Omental fat pad (tissue), 4 donors: ENCODE data around the gene CYB5R3. TPM values are rescaled to one million over a fixed set of nuclear protein-coding genes. Genes with fewer than 3 reads are reported as not detected.
"Not testable (repeated sequence)": the region's sequence is repeated elsewhere in the genome, so short reads cannot be mapped to it uniquely, and the experiment has no call there.

ENCODE experiments used
- ATAC-seq: fragments of 150-250 bp; one replicate; pipeline ENCODE4 v1.9.1; 2016; ENCODE audit warnings: mild to moderate bottlenecking, moderate library complexity; ENCODE audit not compliant: low FRiP score
- DNase-seq: peaks from one replicate; pipeline ENCODE4 v3.0.0-alpha.2; 2019; ENCODE audit warnings: low spot score
- total RNA-seq, 4 donors: library from RNA; depleted of rRNA; stranded (reverse); fragments of >200 nt; gene quantifications; one replicate each; pipeline ENCODE4 v1.1.0, GENCODE V29; 2016
- TF ChIP-seq, protein P1 (sequence below), 3 donors: fragments of 450-650 bp; IDR thresholded peaks; one replicate each; pipeline ENCODE4 v1.5.1; 2016 to 2017; ENCODE audit warnings: antibody characterized with exemption in 3 of 3, mild to moderate bottlenecking in 3 of 3, moderate library complexity in 2 of 3

Gene CYB5R3
- total RNA-seq, 4 donors from 2014 or later, result 125 to 212 (median 152) TPM

DNA sequence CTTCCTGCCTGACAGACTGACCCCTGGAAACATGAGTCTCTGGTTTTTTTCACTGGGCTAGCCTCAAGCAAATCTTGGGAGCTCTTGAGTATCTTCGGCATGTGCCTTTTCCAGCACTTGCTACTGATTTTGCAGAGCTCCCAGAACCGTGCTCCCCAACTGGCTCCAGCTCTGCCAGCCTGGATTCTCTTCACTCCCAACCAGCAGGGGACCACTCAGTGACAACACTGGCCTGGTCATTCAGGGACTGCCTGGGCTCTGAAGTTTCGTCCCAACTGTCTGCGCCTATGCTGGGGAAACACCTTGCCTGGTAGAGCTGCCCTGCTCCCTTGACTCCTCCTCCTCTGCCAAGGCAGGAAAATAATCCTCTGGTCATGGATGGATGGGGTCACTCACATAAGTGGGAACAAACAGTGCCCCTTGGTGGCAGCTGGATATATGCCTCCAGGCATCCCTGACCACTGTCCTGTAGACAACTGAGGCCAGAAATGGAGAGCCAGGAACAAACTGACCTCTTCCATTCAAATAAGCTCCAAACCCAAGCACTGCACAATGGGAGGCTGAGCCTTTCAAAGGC, 64.7 kb downstream of the CYB5R3 start:
- DNase-seq (no peak), ATAC-seq (no peak)
- TF ChIP-seq, protein P1, sequence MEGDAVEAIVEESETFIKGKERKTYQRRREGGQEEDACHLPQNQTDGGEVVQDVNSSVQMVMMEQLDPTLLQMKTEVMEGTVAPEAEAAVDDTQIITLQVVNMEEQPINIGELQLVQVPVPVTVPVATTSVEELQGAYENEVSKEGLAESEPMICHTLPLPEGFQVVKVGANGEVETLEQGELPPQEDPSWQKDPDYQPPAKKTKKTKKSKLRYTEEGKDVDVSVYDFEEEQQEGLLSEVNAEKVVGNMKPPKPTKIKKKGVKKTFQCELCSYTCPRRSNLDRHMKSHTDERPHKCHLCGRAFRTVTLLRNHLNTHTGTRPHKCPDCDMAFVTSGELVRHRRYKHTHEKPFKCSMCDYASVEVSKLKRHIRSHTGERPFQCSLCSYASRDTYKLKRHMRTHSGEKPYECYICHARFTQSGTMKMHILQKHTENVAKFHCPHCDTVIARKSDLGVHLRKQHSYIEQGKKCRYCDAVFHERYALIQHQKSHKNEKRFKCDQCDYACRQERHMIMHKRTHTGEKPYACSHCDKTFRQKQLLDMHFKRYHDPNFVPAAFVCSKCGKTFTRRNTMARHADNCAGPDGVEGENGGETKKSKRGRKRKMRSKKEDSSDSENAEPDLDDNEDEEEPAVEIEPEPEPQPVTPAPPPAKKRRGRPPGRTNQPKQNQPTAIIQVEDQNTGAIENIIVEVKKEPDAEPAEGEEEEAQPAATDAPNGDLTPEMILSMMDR (IDR thresholded peaks at IDR 0.05), result no peak

DNA sequence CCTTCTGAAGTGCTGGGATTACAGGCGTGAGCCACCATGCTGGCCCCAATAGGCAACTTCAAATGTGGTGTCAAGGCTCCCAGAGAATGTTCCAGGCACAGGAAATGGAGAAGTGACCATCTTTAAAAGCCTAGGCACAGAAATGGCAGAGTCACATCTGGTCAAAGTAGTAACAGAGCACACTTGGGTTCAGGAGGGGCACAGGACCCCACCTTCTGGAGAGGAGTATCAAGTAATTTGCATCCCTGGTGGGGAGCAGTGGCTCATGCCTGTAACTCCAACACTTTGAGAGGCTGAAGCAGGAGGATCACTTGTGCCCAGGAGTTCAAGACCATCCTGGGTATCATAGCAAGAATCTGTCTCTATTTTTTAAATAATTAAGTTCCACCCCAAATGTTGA, 66.2 kb downstream of the CYB5R3 start:
- DNase-seq (no peak), ATAC-seq (no peak)
- TF ChIP-seq, protein P1 (IDR thresholded peaks at IDR 0.05), result no peak

DNA sequence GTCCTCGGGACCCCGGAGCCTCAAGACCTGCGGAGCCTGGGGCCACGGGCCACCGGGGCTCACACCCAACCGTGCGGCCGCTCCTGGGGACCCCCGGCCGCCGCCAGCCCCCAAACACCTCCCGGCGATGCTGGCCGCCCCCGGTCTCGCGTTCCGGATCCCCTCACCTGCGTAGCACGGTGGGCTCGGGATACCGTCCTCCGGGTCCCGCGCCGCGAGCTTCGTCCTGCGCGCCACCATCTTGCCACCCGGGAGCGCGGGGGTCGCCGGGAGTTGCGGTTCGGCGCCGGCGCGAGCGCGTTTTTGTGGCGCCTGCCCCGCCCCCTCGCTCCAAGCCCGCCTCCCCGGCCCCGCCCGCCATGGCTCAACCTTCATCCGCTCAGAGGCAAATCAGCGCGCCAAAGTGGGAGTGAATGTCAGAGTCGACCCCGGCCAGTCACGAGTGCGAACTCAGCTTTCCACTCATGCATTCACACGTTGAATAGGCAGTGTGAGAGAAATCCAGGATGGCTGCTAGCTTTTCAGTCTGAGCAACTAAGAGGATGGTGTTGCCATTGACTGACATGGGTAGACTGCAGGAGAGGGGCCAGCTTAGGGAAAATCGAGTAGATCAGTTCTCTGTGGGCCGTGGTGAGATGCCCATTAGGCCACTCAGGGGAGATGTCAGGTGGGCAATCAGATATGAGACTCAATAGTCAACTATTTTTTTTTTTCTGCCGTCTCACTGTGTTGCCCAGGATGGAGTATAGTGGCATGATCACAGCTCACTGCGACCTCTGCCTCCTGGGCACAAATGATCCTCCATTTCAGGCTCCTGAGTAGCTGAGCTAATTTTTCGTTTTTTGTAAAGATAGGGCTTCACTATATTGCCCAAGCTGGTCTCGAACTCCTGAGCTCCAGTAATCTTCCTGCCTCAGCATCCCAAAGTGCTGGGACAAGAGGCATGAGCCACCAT, 67.2 kb downstream of the CYB5R3 start:
- TF ChIP-seq, protein P1 (IDR thresholded peaks at IDR 0.05), result no peak
- ATAC-seq (peak; percentile 72), DNase-seq (peak; percentile 69)

DNA sequence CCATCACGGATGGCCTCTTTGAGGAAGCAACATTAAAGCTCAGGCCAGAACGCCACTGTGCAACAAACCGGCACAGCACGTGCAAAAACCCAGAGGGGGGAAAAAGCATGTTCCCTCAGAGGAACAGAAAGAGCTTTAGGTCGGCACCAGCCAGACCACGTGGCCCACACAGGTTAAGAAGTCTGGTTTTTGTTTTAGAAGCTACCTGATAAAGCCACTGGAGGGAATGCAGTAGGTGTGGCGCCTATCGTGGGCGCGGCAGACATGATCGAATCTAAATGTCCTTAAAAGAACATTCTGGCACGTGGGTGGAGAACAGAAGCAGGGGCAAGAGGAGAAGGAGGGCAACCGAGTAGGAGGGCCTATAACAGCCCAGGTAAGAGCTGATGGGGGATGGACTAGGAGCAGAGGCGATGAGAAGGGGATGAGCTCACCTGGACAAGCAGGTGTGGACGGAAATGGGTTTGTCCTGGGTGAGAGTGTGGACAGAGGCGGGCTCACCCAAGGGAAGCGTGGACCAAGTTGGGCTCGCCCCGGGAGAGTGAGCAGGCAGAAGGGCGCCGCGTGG, 67.9 kb downstream of the CYB5R3 start:
- ATAC-seq, DNase-seq: not testable (repeated sequence)

DNA sequence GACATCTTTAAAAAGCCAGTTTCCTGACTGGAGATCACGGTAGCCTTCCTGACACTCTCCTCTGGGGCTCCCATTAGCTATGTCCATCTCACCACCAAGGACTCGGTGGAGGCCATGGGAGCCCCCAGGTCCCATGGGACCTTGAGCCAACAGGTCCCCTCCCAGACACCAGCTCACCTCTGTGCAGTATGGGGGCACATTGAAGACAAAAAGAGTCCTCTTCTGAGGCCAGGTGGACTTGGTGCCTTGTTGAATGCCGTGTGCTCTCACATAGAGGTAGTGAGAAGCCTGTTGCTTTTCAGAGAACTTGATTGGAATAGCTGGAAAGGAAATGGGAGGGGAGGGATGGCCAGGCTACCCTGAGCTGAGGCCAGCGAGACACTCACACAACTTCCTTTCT, 69.2 kb downstream of the CYB5R3 start:
- DNase-seq, ATAC-seq: not testable (repeated sequence)

DNA sequence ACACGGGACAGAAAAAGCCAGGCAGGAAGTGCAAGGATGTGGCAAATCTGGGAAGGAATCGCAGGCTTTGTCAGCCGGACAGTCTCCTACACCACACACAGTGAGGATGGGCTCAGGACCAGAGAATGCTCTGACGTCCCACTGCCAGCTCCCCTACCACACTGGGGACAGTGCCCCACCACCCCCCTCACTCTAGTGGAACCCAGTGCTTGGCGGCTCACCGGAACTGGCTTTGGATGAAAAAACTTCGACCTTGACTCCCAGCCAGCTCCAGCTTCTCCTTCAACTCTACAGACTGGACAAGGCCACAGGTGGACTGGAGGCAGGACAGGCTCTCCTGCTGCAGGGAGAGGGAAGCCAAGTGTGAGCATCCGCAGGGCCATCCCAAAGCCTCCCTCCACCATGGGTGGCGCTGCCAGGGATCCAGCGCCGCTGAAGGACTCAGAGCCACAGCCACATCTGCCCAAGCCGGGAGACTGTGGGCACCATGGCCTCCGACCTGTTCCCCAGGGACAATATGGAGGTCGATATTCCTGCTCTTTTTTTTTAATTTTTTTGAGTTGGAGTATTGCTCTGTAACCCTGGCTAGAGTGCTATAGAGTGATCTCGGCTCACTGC, 71.5 kb downstream of the CYB5R3 start:
- TF ChIP-seq, protein P1 (IDR thresholded peaks at IDR 0.05), result no peak
- ATAC-seq (no peak), DNase-seq (no peak)

DNA sequence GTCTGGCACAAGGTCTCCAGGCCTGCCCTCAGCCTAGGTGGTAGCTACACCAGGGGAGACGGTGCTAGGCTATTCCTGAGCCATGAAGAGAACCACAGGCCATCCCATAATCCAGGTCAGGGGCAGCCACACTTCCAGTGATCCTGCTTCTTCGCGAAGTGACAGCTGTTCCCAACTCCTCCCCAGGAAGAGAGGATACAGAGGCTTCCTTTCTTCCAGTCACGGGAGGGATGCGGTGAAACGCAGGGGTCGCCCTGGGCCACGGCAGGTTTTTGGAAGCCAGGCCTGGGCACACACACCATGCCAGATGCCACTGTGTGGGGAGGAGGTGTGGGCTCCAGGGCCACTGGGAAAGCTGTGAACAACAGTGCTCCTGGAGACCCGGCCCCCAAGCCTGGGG, 72.1 kb downstream of the CYB5R3 start:
- not testable (repeated sequence) for DNase-seq, ATAC-seq

DNA sequence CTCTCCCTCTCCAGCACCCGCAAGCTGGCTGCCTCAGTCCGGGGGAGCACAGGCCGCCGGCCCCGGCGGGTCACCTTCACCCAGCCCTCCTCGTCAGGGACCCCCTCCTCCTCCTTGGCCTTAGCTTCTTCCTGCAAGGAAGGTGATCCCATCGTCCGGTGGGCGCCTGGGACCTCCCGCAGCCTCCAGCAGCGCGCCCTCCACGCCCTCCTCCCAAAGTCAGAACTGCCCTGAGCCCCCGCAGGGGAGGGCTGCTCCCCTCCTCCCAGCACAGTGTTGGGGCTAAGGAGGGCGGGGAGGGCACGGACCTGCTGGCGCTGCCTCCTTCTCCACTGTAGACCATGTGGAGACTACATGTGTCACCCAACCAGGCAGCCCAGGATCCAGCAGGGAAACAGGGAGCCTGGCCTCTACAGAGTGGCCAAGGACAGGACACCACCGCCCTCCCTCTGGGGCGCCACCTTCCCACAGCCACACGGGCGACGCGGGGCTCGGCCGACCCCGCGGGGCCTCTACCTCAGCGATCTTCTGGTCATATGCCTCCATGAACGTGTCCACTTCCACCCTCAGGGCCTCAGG, 73.1 kb downstream of the CYB5R3 start:
- not testable (repeated sequence) for ATAC-seq, DNase-seq

DNA sequence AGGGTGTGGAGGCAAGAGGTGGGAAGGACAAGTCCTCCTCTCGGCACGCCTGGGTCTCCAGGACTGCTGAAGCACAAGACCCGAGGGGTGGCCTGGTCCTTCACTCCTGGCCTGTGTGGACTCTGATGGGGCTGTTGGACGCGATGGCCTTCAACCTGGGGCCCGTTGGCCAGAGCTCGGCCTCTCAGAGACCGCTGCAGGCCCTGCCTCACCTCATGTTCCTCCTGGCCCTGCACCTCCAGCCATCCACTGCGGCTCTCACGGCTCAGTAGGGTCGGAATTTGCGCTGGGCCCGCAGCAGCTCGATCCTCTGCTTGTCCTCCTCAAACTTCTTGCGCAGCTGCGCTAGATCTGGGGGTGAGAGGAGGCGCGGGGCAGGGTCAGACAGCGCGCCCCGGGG, 74.7 kb downstream of the CYB5R3 start:
- DNase-seq, ATAC-seq: not testable (repeated sequence)

DNA sequence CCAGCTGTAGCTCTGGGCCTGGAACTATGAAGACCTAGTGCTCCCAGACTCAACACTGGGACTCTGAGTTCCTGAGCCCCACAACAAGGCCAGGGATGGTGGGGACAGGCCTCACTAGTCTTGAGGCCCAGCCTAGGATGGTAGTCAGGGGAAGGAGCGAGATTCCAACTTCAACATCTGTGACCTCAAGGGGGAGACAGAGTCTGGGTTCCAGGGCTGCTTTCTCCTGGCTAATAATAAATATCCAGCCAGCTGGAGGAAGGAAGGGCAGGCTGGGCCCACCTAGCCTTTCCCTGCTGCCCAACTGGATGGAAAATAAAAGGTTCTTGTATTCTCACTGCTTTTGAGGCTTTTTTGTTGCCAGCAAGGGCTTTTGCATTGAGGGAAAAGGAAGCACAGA, 75.1 kb downstream of the CYB5R3 start:
- ATAC-seq, DNase-seq: not testable (repeated sequence)

DNA sequence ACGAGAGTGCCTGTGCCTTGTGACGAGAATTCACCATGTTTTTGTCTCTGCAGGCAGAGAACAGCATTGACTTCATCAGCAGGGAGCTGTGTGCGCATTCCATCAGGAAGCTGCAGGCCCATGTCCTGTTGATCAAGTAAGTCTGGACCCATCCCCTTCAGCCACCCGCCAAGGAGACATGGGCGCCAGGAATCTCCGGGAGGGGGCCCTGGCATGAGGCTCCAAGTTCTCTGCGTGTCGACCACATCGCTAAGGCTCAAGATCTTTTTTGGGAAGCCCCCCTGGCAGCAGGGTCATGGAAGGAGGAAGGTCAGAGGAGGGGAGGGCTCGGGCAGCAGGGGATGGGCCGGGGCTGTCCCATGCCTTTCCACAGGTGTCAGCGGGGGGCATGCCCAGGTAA, 78.1 kb downstream of the CYB5R3 start:
- not testable (repeated sequence) for ATAC-seq, DNase-seq

DNA sequence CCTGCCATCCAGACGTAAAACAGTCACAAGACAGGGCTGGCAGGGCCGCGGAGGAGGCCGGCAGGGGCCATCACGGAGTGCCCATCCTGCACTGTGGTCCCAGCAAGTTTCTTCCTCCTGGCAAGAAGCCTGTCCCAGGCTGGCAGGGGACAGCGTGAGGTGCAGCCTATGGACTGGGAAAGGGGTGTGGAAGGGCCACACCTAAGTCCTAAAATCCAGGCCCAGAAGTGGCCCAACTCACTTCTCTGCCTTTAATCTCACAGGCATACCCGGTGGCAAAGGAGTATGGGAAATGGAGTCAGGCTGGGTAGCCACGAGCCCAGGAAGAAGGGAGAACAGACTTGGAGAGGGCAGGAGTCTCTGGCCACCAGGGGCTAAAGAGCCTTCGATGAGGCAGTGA, 78.6 kb downstream of the CYB5R3 start:
- DNase-seq, result not testable (repeated sequence)

DNA sequence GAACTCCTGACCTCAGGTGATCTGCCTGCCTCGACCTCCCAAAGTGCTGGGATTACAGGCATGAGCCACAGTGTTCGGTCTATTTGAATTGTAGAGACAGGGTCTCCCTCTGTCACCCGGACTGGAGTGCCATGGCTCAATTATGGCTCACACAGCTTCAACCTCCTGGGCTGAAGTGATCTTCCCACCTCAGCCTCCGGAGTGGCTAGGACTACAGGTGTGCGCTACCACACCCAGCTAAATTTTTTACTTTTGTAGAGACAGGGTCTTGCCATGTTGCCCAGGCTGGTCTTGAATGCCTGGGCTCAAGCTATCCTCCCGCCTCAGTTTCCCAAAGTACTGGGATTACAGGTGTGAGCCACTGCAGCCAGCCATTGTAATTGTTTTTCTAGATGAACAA, 81.2 kb downstream of the CYB5R3 start:
- ATAC-seq, DNase-seq: not testable (repeated sequence)

More for the DNA sequence above, 78.6 kb downstream of the CYB5R3 start:
- ATAC-seq, result not testable (repeated sequence)
